Esophagus muscularis mucosa (tissue), 4 donors: Measurements from ENCODE around the gene ALKBH5.

ENCODE experiments used
- EP300 ChIP-seq: sonication (generic); formaldehyde crosslinking; IDR thresholded peaks from one replicate; pipeline ENCODE4 v1.6.1; 2017; ENCODE audit warnings: antibody characterized with exemption
- POLR2A ChIP-seq: fragments of 450-650 bp; IDR thresholded peaks from one replicate; pipeline ENCODE4 v1.6.1; 2017; ENCODE audit warnings: antibody characterized with exemption, moderate library complexity, mild to moderate bottlenecking, low read depth
- POLR2AphosphoS5 ChIP-seq, 2 donors: sonication (generic); formaldehyde crosslinking; IDR thresholded peaks; one replicate each; pipeline ENCODE4 v1.6.1; 2017; ENCODE audit warnings: antibody characterized with exemption in 2 of 2
- TF ChIP-seq, protein P1 (sequence below), 3 experiments: fragments of 200-600 bp in 2 of 3; fragments of 450-650 bp in 1 of 3; sonication (generic) in 2 of 3; IDR thresholded peaks; one replicate each; pipeline ENCODE4 v1.5.1; 2017 to 2019; ENCODE audit warnings: antibody characterized with exemption in 3 of 3, mild to moderate bottlenecking in 2 of 3, moderate library complexity in 1 of 3

DNA sequence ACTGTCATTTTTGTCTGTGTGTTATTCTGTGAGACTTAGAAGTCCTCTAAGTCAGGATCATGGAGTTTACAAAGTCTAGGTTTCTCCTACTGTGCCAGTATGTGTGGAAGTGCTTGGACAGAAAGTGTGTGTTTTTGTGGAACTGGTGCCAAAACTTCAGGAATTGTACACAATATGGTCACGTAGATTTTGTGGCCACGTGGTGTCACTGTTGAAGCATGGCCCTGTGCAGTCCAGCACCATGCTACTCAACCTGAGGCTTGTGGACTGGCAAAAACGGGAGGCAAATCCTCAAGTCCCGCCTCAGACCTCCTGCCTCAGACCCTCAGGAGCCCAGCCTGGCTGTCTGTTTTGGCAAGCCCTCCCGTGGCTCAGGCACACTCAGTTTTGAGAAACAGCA is 16.7 kb upstream of the ALKBH5 start:
- TF ChIP-seq POLR2AphosphoS5 (IDR thresholded peaks at IDR 0.05) (no peak), EP300 (no peak), POLR2A (no peak)
- TF ChIP-seq, protein P1, sequence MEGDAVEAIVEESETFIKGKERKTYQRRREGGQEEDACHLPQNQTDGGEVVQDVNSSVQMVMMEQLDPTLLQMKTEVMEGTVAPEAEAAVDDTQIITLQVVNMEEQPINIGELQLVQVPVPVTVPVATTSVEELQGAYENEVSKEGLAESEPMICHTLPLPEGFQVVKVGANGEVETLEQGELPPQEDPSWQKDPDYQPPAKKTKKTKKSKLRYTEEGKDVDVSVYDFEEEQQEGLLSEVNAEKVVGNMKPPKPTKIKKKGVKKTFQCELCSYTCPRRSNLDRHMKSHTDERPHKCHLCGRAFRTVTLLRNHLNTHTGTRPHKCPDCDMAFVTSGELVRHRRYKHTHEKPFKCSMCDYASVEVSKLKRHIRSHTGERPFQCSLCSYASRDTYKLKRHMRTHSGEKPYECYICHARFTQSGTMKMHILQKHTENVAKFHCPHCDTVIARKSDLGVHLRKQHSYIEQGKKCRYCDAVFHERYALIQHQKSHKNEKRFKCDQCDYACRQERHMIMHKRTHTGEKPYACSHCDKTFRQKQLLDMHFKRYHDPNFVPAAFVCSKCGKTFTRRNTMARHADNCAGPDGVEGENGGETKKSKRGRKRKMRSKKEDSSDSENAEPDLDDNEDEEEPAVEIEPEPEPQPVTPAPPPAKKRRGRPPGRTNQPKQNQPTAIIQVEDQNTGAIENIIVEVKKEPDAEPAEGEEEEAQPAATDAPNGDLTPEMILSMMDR (IDR thresholded peaks at IDR 0.05), result no peak
